Natural killer cell (primary cell): ENCODE data around the gene CNTN2. TPM values are rescaled to one million over a fixed set of nuclear protein-coding genes. Genes with fewer than 3 reads are reported as not detected.

Experiments
- ATAC-seq, 3 donors: fragments of 150-1000 bp in 2 of 3; fragments of 200-7000 bp in 1 of 3; cut with Tn5 transposase; 1 replicate in 1 of 3; 2 replicates in 2 of 3; pipeline ENCODE4 v1.10.0; 2021; ENCODE audit warnings: mild to moderate bottlenecking in 2 of 3, moderate library complexity in 2 of 3
- DNase-seq, 2 donors: peaks; one replicate each; pipeline versions ENCODE4 v3.0.0 to v3.0.0-alpha.2; 2013 to 2021; ENCODE audit warnings: mixed read lengths in 1 of 2
- H3K27ac ChIP-seq: one replicate; pipeline ENCODE4 v1.5.1; 2013; ENCODE audit warnings: mild to moderate bottlenecking, low read length
- H3K27me3 ChIP-seq: one replicate; pipeline ENCODE4 v1.6.1; 2013; ENCODE audit warnings: low read length; ENCODE audit not compliant: control insufficient read depth, insufficient read depth
- H3K36me3 ChIP-seq: one replicate; pipeline ENCODE4 v1.6.1; 2013; ENCODE audit warnings: low read length; ENCODE audit not compliant: control insufficient read depth, insufficient read depth
- H3K4me1 ChIP-seq: one replicate; pipeline ENCODE4 v1.6.1; 2013; ENCODE audit warnings: low read length; ENCODE audit not compliant: control insufficient read depth, insufficient read depth
- H3K4me3 ChIP-seq: one replicate; pipeline ENCODE4 v1.5.1; 2013; ENCODE audit warnings: low read length
- H3K9me3 ChIP-seq: one replicate; pipeline ENCODE4 v1.6.1; 2013; ENCODE audit warnings: low read length; ENCODE audit not compliant: control insufficient read depth, insufficient read depth
- H3K27ac Mint-ChIP-seq, 2 donors: one replicate each; pipeline ENCODE4 v1.8.0; 2022; ENCODE audit warnings: mild to moderate bottlenecking in 2 of 2, mixed read lengths in 2 of 2, moderate library complexity in 1 of 2
- H3K27me3 Mint-ChIP-seq, 2 donors: one replicate each; pipeline ENCODE4 v1.8.0; 2022; ENCODE audit warnings: low read depth in 2 of 2, mixed read lengths in 2 of 2
- H3K36me3 Mint-ChIP-seq: one replicate; pipeline ENCODE4 v1.8.0; 2022; ENCODE audit warnings: mixed read lengths
- H3K4me1 Mint-ChIP-seq, 2 donors: one replicate each; pipeline ENCODE4 v1.8.0; 2022; ENCODE audit warnings: mixed read lengths in 2 of 2
- H3K4me3 Mint-ChIP-seq: one replicate; pipeline ENCODE4 v1.8.0; 2022; ENCODE audit warnings: mild to moderate bottlenecking, moderate library complexity, mixed read lengths
- H3K9me3 Mint-ChIP-seq, 2 donors: one replicate each; pipeline ENCODE4 v1.8.0; 2022; ENCODE audit warnings: mixed read lengths in 2 of 2
- WGBS: methylation state at CpG from one replicate; pipeline ENCODE4 v1.1.7; 2013; ENCODE audit warnings: missing lambda C conversion rate; ENCODE audit not compliant: insufficient coverage; 5-methylcytosine and 5-hydroxymethylcytosine counted together
- intact Hi-C: fragments of 100-400 bp; cut with micrococcal nuclease; formaldehyde crosslinking; loops from one replicate; pipeline ENCODE4 v1.14.2; 2022
- total RNA-seq, 4 donors: library from RNA; stranded (reverse); fragments of 120-200 nt in 1 of 4; gene quantifications; one replicate each; pipeline versions ENCODE4 v1.2.3 to v1.2.4, GENCODE V29; 2013 to 2022
- TF ChIP-seq, protein P1 (sequence below): fragments of 200-600 bp; IDR thresholded peaks from one replicate; pipeline ENCODE4 v1.8.0; 2022; ENCODE audit warnings: antibody characterized with exemption

Gene CNTN2
- total RNA-seq, 3 donors from 2014 or later (not counting 1 experiment from before 2014, with no cell fraction given) = not detected

DNA sequence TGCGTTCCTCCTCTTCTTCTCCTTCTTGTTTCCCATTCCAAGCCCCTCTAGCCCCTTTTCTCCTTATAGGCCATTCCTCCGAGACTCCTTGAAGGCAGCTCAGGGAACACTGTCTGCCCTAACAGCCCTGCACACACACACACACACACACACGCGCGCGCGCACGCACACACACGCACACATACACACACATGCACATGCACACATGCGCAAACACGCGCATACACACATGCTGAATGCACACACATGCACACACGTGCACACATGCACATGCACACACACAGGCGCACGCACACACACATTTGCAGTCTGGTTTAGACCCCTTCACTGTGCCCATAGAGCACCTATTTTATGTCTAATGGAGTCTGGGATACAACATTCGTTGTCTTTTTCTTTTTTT lies 17.8 kb upstream of the CNTN2 start:
- Mint-ChIP-seq H3K36me3 (no peaks in the 10 kb centered on the region), H3K4me1 (no peaks in the 10 kb centered on the region), H3K27ac (no peak overlapping the region), H3K4me3 (no peak overlapping the region), H3K9me3 (no peaks in the 10 kb centered on the region), H3K27me3 (peaks cover 3 to 5% of the 10 kb centered on the region in 2 donors)
- Histone ChIP-seq H3K36me3 (no peaks in the 10 kb centered on the region), H3K4me3 (no peak overlapping the region), H3K27me3 (no peaks in the 10 kb centered on the region), H3K4me1 (no peaks in the 10 kb centered on the region), H3K9me3 (no peaks in the 10 kb centered on the region), H3K27ac (no peak overlapping the region)
- ATAC-seq (no peak), DNase-seq (no peak)
- intact Hi-C loops = no loop called here
- 94% methylated on average over 16 of the region's 16 CpGs for WGBS
- TF ChIP-seq, protein P1, sequence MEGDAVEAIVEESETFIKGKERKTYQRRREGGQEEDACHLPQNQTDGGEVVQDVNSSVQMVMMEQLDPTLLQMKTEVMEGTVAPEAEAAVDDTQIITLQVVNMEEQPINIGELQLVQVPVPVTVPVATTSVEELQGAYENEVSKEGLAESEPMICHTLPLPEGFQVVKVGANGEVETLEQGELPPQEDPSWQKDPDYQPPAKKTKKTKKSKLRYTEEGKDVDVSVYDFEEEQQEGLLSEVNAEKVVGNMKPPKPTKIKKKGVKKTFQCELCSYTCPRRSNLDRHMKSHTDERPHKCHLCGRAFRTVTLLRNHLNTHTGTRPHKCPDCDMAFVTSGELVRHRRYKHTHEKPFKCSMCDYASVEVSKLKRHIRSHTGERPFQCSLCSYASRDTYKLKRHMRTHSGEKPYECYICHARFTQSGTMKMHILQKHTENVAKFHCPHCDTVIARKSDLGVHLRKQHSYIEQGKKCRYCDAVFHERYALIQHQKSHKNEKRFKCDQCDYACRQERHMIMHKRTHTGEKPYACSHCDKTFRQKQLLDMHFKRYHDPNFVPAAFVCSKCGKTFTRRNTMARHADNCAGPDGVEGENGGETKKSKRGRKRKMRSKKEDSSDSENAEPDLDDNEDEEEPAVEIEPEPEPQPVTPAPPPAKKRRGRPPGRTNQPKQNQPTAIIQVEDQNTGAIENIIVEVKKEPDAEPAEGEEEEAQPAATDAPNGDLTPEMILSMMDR = no peak

DNA sequence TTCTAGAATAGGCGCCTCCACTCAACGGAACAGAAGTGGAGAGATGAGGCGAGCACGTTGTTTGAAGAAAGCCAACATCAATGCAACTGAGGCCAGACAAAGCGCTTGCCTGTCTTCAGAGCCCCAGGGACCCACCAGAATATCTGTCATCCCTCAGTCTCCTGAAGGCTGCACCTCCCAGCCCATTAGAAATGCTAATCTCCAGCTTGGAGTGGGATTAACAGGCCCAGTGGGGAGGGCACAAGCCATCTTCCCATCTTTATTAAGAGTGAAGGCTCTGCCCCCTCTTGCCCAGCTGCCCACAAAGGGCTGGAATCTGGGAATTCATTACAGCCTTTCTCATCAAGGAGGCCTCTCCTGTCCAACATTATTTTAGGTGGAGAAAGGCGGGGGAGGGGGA lies 16.8 kb upstream of the CNTN2 start:
- intact Hi-C loops = no loop called here
- H3K36me3 Mint-ChIP-seq = no peaks in the 10 kb centered on the region
- no peaks in the 10 kb centered on the region for H3K9me3 ChIP-seq
- DNase-seq = no peak
- H3K4me3 Mint-ChIP-seq = no peak overlapping the region
- H3K27me3 Mint-ChIP-seq = peaks cover 3 to 10% of the 10 kb centered on the region in 2 donors
- no peak overlapping the region for H3K4me3 ChIP-seq
- 91% methylated on average over 5 of the region's 6 CpGs for WGBS
- H3K27ac ChIP-seq = no peak overlapping the region
- TF ChIP-seq, protein P1 = no peak
- H3K4me1 Mint-ChIP-seq = no peaks in the 10 kb centered on the region
- H3K4me1 ChIP-seq = no peaks in the 10 kb centered on the region
- H3K9me3 Mint-ChIP-seq = no peaks in the 10 kb centered on the region
- H3K36me3 ChIP-seq = no peaks in the 10 kb centered on the region
- H3K27ac Mint-ChIP-seq = no peak overlapping the region
- ATAC-seq = no peak
- H3K27me3 ChIP-seq = no peaks in the 10 kb centered on the region

DNA sequence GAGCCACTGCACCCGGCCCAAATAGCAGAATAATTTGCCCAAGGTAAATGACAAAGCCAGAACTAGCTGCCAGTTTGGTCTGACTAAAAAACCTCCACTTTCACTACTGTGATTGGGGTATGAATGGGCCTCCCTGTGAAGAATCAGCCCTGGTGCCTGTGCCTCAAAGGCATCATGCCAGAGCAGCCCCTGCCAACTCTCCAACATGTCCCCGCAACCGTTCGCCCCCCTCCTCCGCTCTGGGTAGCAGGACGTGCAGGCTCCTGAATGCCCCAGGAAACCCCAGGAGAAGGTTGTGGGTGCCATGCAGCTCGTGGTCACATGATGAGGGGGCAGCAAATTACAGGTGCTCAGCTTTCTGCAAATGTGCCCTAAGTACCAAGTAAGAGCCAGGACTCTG lies 14.6 kb upstream of the CNTN2 start:
- H3K27me3 ChIP-seq = no peaks in the 10 kb centered on the region
- H3K27me3 Mint-ChIP-seq = peaks cover 0 to 10% of the 10 kb centered on the region in 2 donors
- TF ChIP-seq, protein P1 = no peak
- no peaks in the 10 kb centered on the region for H3K4me1 Mint-ChIP-seq
- no peaks in the 10 kb centered on the region for H3K36me3 ChIP-seq
- no peaks in the 10 kb centered on the region for H3K4me1 ChIP-seq
- intact Hi-C loops = no loop called here
- no peaks in the 10 kb centered on the region for H3K9me3 ChIP-seq
- DNase-seq = no peak
- no peak overlapping the region for H3K27ac ChIP-seq
- WGBS = 70% methylated on average over 7 of the region's 7 CpGs
- H3K9me3 Mint-ChIP-seq = no peaks in the 10 kb centered on the region
- H3K27ac Mint-ChIP-seq = no peak overlapping the region
- ATAC-seq = no peak
- no peak overlapping the region for H3K4me3 ChIP-seq
- no peaks in the 10 kb centered on the region for H3K36me3 Mint-ChIP-seq
- no peak overlapping the region for H3K4me3 Mint-ChIP-seq

DNA sequence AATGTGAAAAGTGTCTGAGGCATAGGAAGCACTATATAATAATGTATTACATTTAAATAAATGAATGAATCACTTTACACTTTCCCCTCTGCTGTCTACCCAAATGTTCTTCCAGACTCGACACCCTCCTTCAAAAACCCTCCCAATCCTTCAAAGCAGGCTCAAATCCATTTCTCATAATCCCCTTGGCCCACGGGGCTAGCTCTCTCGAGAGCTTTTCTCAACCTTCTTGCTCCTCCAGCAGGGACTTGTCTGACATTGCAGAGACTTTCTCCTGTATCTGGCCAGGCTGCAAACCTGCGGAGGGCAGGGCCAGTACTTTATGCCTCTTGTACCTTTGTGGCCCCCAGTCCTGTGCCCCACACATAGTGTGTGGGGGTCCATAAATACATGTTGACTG lies 14.1 kb upstream of the CNTN2 start:
- H3K27me3 ChIP-seq = no peaks in the 10 kb centered on the region
- peaks cover 0 to 10% of the 10 kb centered on the region in 2 donors for H3K27me3 Mint-ChIP-seq
- no peaks in the 10 kb centered on the region for H3K9me3 Mint-ChIP-seq
- H3K4me3 Mint-ChIP-seq = no peak overlapping the region
- no peak for ATAC-seq
- no peak overlapping the region for H3K27ac Mint-ChIP-seq
- no peak overlapping the region for H3K4me3 ChIP-seq
- DNase-seq = no peak
- TF ChIP-seq, protein P1 = no peak
- H3K36me3 ChIP-seq = no peaks in the 10 kb centered on the region
- H3K9me3 ChIP-seq = no peaks in the 10 kb centered on the region
- no peak overlapping the region for H3K27ac ChIP-seq
- H3K4me1 ChIP-seq = no peaks in the 10 kb centered on the region
- H3K4me1 Mint-ChIP-seq = no peaks in the 10 kb centered on the region
- intact Hi-C loops = no loop called here
- 76% methylated on average over 4 of the region's 4 CpGs for WGBS
- no peaks in the 10 kb centered on the region for H3K36me3 Mint-ChIP-seq
